Stimulated activated CD4-positive, alpha-beta T cell treated with anti-CD3 and anti-CD28 coated beads, Interleukin-1b, Interleukin-23, amount 100 ng/mL, for 1 hour (primary cell): ENCODE measurements around the gene WIPF2.
"Not testable (repeated sequence)": the region's sequence is repeated elsewhere in the genome, so short reads cannot be mapped to it uniquely, and the experiment has no call there.

Experiments used
- DNase-seq, 2 donors: peaks; one replicate each; pipeline ENCODE4 v3.0.0-alpha.2; 2020; ENCODE audit warnings: low read depth in 2 of 2

The WIPF2 gene

GRCh38 chr17:40295488-40296436 is 76.7 kb downstream of the WIPF2 start:
- no peak for DNase-seq

GRCh38 chr17:40297511-40297910 is 78.4 kb downstream of the WIPF2 start:
- DNase-seq = no peak

- no peak for DNase-seq
These were observed 79.6 kb downstream of the WIPF2 start for GRCh38 chr17:40298726-40299125.

- not testable (repeated sequence) for DNase-seq
These were observed 80.2 kb downstream of the WIPF2 start for GRCh38 chr17:40299159-40299757.

GRCh38 chr17:40301315-40301714 is 82.2 kb downstream of the WIPF2 start:
- DNase-seq = no peak

- DNase-seq = no peak
These were observed 84.0 kb downstream of the WIPF2 start for GRCh38 chr17:40303009-40303657.

- DNase-seq = no peak
These were observed 84.8 kb downstream of the WIPF2 start for GRCh38 chr17:40303708-40304551.

GRCh38 chr17:40304552-40304863 is 85.4 kb downstream of the WIPF2 start:
- not testable (repeated sequence) for DNase-seq

- DNase-seq = not testable (repeated sequence)
These were observed 85.8 kb downstream of the WIPF2 start for GRCh38 chr17:40304866-40305265.

GRCh38 chr17:40306395-40306794 is 87.3 kb downstream of the WIPF2 start:
- no peak for DNase-seq

- DNase-seq = no peak
These were observed 88.1 kb downstream of the WIPF2 start for GRCh38 chr17:40307001-40307730.

GRCh38 chr17:40307740-40308239 is 88.7 kb downstream of the WIPF2 start:
- no peak for DNase-seq

GRCh38 chr17:40309031-40309948 is 90.2 kb downstream of the WIPF2 start, which contains the start of gene RARA:
Gene RARA (plus strand): TSS chr17:40309180. CDS start chr17:40331219, 22,039 bp downstream.
- DNase-seq = no peak

- DNase-seq = no peak
These were observed 90.9 kb downstream of the WIPF2 start for GRCh38 chr17:40309949-40310510.

- DNase-seq = no peak
These were observed 91.8 kb downstream of the WIPF2 start for GRCh38 chr17:40310882-40311391.

- DNase-seq = no peak
These were observed 92.5 kb downstream of the WIPF2 start for GRCh38 chr17:40311575-40311974.

- no peak for DNase-seq
These were observed 93.1 kb downstream of the WIPF2 start for GRCh38 chr17:40312131-40312731.

- no peak for DNase-seq
These were observed 94.0 kb downstream of the WIPF2 start for GRCh38 chr17:40312893-40313667.
